Prostate gland (tissue), 2 donors: ENCODE results near the gene FAM89B. TPM values are rescaled to one million over a fixed set of nuclear protein-coding genes. Genes with fewer than 3 reads are reported as not detected.

Source experiments
- DNase-seq: peaks from one replicate; pipeline ENCODE4 v3.0.0-alpha.2; 2019; ENCODE audit warnings: low spot score
- H3K27ac ChIP-seq, 2 donors: fragments of 200-600 bp; sonication (generic); 2 replicates each; pipeline ENCODE4 v1.5.1; 2017 to 2019
- H3K27me3 ChIP-seq: fragments of 200-600 bp; sonication (generic); replicated peaks from 2 replicates; pipeline ENCODE4 v1.5.1; 2019; ENCODE audit not compliant: insufficient read depth
- H3K36me3 ChIP-seq, 2 donors: fragments of 200-600 bp; sonication (generic); 1 replicate in 1 of 2; 2 replicates in 1 of 2; pipeline versions ENCODE4 v1.5.1 to v1.8.1; 2017 to 2019
- H3K4me1 ChIP-seq: fragments of 200-600 bp; sonication (generic); replicated peaks from 2 replicates; pipeline ENCODE4 v1.5.1; 2019
- H3K4me3 ChIP-seq, 2 donors: fragments of 200-600 bp; sonication (generic); 2 replicates each; pipeline ENCODE4 v1.5.1; 2017 to 2019
- H3K9me3 ChIP-seq: fragments of 200-600 bp; sonication (generic); 2 replicates; pipeline ENCODE4 v1.5.1; 2017
- CTCF ChIP-seq, 4 experiments: fragments of 200-600 bp in 2 of 4; fragments of 450-650 bp in 2 of 4; sonication (generic) in 2 of 4; IDR thresholded peaks; 1 replicate in 3 of 4; 2 replicates in 1 of 4; pipeline ENCODE4 v1.5.1; 2016 to 2019; ENCODE audit warnings: antibody characterized with exemption in 4 of 4, mild to moderate bottlenecking in 2 of 4, moderate library complexity in 2 of 4
- POLR2A ChIP-seq: fragments of 450-650 bp; IDR thresholded peaks from one replicate; pipeline ENCODE4 v1.6.1; 2016; ENCODE audit warnings: antibody characterized with exemption, mild to moderate bottlenecking
- POLR2AphosphoS5 ChIP-seq: sonication (generic); formaldehyde crosslinking; IDR thresholded peaks from one replicate; pipeline ENCODE4 v1.6.1; 2017; ENCODE audit warnings: antibody characterized with exemption
- WGBS: methylation state at CpG from one replicate; pipeline ENCODE4 v1.1.5; 2018; 5-methylcytosine and 5-hydroxymethylcytosine counted together
- intact Hi-C: fragments of 100-400 bp; cut with DNase I; formaldehyde crosslinking; loops from one replicate; pipeline ENCODE4 v1.14.2; 2022
- total RNA-seq, 2 donors: library from RNA; depleted of rRNA; stranded (reverse); fragments of >200 nt; gene quantifications; one replicate each; pipeline ENCODE4 v1.1.0, GENCODE V29; 2016

FAM89B gene
- total RNA-seq, 2 donors from 2014 or later, result 68.6 to 92.6 TPM

- peaks cover 0 to 25% of the 10 kb centered on the region in 2 donors for H3K36me3 ChIP-seq
- no peak overlapping the region for H3K27ac ChIP-seq
- intact Hi-C loops, result no loop called here
- no peak overlapping the region for H3K4me3 ChIP-seq
- TF ChIP-seq POLR2AphosphoS5, result no peak
- no peaks in the 10 kb centered on the region for H3K4me1 ChIP-seq
- no peak for DNase-seq
- H3K27me3 ChIP-seq, result no peaks in the 10 kb centered on the region
- no peaks in the 10 kb centered on the region for H3K9me3 ChIP-seq
- 88% methylated on average over 9 of the region's 10 CpGs for WGBS
Measured at GRCh38 chr11:65583589-65583988, 11.3 kb downstream of the FAM89B start.

DNA sequence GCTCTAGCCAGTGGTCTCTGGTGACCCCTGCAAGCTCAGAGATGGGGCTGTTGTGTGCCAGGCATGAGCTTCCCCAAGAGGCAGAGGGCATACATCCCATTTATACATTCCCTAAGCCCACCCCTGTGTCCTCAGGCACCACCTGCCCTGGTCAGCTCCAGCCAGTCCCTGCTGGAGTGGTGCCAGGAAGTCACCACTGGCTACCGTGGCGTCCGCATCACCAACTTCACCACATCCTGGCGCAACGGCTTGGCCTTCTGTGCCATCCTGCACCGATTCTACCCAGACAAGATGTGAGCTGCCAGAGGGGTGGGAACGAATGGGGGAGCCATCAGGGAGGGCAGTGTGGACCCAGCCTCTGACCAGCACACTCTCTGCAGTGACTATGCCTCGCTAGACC lies 11.8 kb downstream of the FAM89B start:
- Histone ChIP-seq H3K36me3 (peaks cover 0 to 25% of the 10 kb centered on the region in 2 donors), H3K4me1 (no peaks in the 10 kb centered on the region), H3K9me3 (no peaks in the 10 kb centered on the region), H3K27me3 (no peaks in the 10 kb centered on the region), H3K27ac (no peak overlapping the region), H3K4me3 (no peak overlapping the region)
- TF ChIP-seq POLR2AphosphoS5 (no peak), POLR2A (no peak), CTCF (IDR thresholded peaks at IDR 0.05) (no peak)
- DNase-seq, result no peak
- intact Hi-C loops, result no loop called here
- 70% methylated on average over 8 of the region's 8 CpGs for WGBS

GRCh38 chr11:65584723-65585171 lies 12.4 kb downstream of the FAM89B start:
- no peak overlapping the region for H3K27ac ChIP-seq
- no peaks in the 10 kb centered on the region for H3K27me3 ChIP-seq
- no peak for DNase-seq
- WGBS, result 71% methylated on average over 35 of the region's 46 CpGs
- H3K36me3 ChIP-seq, result peaks cover 0 to 25% of the 10 kb centered on the region in 2 donors
- H3K4me3 ChIP-seq, result no peak overlapping the region
- intact Hi-C loops, result no loop called here
- no peaks in the 10 kb centered on the region for H3K9me3 ChIP-seq
- TF ChIP-seq POLR2AphosphoS5 (no peak), POLR2A (no peak), CTCF (IDR thresholded peaks at IDR 0.05) (no peak)
- H3K4me1 ChIP-seq, result no peaks in the 10 kb centered on the region

GRCh38 chr11:65585396-65586246 lies 13.3 kb downstream of the FAM89B start:
- Histone ChIP-seq H3K36me3 (peaks cover 0 to 22% of the 10 kb centered on the region in 2 donors), H3K4me3 (no peak overlapping the region)

DNA sequence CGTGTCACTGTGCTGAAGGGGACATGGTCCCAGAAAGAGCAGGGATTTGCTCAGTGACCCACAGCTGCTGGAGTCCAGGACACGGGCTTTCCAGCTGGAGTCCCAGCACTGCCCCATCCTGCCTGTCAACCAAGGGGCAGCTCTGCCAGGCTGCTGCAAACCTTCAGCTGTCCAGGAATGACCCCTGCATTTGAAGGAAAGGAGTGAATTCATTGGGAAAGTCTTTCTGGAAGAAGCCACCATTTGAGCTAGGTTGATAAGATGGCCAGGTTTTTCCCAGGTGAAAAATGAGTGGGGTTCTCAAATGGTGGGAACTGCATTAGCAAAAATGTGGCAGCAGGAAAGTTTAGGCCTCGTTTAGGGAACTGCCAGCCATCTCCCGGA lies 13.9 kb downstream of the FAM89B start:
- intact Hi-C loops, result no loop called here
- Histone ChIP-seq H3K4me1 (no peaks in the 10 kb centered on the region), H3K36me3 (peaks cover 0 to 16% of the 10 kb centered on the region in 2 donors), H3K27me3 (no peaks in the 10 kb centered on the region), H3K27ac (no peak overlapping the region), H3K9me3 (no peaks in the 10 kb centered on the region), H3K4me3 (no peak overlapping the region)
- no peak for DNase-seq
- 81% methylated on average over 4 of the region's 4 CpGs for WGBS
- TF ChIP-seq POLR2AphosphoS5 (no peak), POLR2A (no peak), CTCF (IDR thresholded peaks at IDR 0.05) (no peak)

More at GRCh38 chr11:65585396-65586246, 13.3 kb downstream of the FAM89B start:
- H3K27ac ChIP-seq, result no peak overlapping the region
- WGBS, result 81% methylated on average over 51 of the region's 51 CpGs
- intact Hi-C loops, result no loop called here
- TF ChIP-seq POLR2A, result no peak
- no peak for TF ChIP-seq CTCF (IDR thresholded peaks at IDR 0.05)
- no peak for TF ChIP-seq POLR2AphosphoS5
- no peaks in the 10 kb centered on the region for H3K4me1 ChIP-seq
- no peak for DNase-seq
- no peaks in the 10 kb centered on the region for H3K27me3 ChIP-seq
- H3K9me3 ChIP-seq, result no peaks in the 10 kb centered on the region
